Transverse colon (tissue), 3 donors: ENCODE measurements around the gene NAGLU.

ENCODE experiments used
- CTCF ChIP-seq, 5 experiments: fragments of 200-600 bp in 3 of 5; fragments of 450-650 bp in 2 of 5; sonication (generic) in 3 of 5; IDR thresholded peaks; 1 replicate in 2 of 5; 2 replicates in 3 of 5; pipeline ENCODE4 v1.5.1; 2016 to 2017; ENCODE audit warnings: antibody characterized with exemption in 5 of 5, inconsistent platforms in 3 of 5, mild to moderate bottlenecking in 2 of 5, moderate library complexity in 1 of 5
- POLR2A ChIP-seq: fragments of 450-650 bp; IDR thresholded peaks from one replicate; pipeline ENCODE4 v1.6.1; 2016; ENCODE audit warnings: antibody characterized with exemption, mild to moderate bottlenecking, moderate library complexity

- no peak for TF ChIP-seq POLR2A
- TF ChIP-seq CTCF (IDR thresholded peaks at IDR 0.05): no peak
Observed at GRCh38 chr17:42562388-42563142, 26.5 kb downstream of the NAGLU start.
